Transverse colon (tissue), 3 donors: ENCODE results near the gene STARD10.

Source experiments
- EP300 ChIP-seq: sonication (generic); formaldehyde crosslinking; IDR thresholded peaks from one replicate; pipeline ENCODE4 v1.6.1; 2017; ENCODE audit warnings: antibody characterized with exemption, low read depth
- POLR2A ChIP-seq: fragments of 450-650 bp; IDR thresholded peaks from one replicate; pipeline ENCODE4 v1.6.1; 2016; ENCODE audit warnings: antibody characterized with exemption, mild to moderate bottlenecking, moderate library complexity
- TF ChIP-seq, protein P1 (sequence below), 5 experiments: fragments of 200-600 bp in 3 of 5; fragments of 450-650 bp in 2 of 5; sonication (generic) in 3 of 5; IDR thresholded peaks; 1 replicate in 2 of 5; 2 replicates in 3 of 5; pipeline ENCODE4 v1.5.1; 2016 to 2017; ENCODE audit warnings: antibody characterized with exemption in 5 of 5, inconsistent platforms in 3 of 5, mild to moderate bottlenecking in 2 of 5, moderate library complexity in 1 of 5

DNA sequence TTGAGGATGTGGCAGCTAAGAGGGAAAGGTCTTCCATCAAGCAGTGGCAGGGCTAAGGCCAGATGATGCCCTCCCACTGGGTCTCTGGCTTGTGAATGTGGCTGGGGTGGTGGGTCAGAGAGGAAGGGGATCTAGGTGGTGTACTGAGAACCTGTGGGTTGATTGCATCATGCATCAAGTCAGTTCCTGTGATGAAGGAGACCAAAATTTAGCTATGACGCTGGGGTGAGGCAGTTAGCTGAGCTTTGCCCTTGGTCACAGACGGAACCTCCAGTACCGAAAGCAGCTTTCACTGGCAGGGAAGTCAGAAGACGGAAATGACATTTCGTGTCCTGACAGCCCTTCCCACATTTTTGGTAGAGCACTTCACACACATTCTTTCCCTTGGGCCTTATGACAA is 41.1 kb upstream of the STARD10 start:
- TF ChIP-seq, protein P1, sequence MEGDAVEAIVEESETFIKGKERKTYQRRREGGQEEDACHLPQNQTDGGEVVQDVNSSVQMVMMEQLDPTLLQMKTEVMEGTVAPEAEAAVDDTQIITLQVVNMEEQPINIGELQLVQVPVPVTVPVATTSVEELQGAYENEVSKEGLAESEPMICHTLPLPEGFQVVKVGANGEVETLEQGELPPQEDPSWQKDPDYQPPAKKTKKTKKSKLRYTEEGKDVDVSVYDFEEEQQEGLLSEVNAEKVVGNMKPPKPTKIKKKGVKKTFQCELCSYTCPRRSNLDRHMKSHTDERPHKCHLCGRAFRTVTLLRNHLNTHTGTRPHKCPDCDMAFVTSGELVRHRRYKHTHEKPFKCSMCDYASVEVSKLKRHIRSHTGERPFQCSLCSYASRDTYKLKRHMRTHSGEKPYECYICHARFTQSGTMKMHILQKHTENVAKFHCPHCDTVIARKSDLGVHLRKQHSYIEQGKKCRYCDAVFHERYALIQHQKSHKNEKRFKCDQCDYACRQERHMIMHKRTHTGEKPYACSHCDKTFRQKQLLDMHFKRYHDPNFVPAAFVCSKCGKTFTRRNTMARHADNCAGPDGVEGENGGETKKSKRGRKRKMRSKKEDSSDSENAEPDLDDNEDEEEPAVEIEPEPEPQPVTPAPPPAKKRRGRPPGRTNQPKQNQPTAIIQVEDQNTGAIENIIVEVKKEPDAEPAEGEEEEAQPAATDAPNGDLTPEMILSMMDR (IDR thresholded peaks at IDR 0.05) = no peak
- TF ChIP-seq EP300 (no peak), POLR2A (no peak)
